ENCODE measurements around the gene ZCCHC3. TPM values are rescaled to one million over a fixed set of nuclear protein-coding genes. Genes with fewer than 3 reads are reported as not detected.

Gene ZCCHC3
- total RNA-seq, 1 donor: 9.0 TPM

DNA sequence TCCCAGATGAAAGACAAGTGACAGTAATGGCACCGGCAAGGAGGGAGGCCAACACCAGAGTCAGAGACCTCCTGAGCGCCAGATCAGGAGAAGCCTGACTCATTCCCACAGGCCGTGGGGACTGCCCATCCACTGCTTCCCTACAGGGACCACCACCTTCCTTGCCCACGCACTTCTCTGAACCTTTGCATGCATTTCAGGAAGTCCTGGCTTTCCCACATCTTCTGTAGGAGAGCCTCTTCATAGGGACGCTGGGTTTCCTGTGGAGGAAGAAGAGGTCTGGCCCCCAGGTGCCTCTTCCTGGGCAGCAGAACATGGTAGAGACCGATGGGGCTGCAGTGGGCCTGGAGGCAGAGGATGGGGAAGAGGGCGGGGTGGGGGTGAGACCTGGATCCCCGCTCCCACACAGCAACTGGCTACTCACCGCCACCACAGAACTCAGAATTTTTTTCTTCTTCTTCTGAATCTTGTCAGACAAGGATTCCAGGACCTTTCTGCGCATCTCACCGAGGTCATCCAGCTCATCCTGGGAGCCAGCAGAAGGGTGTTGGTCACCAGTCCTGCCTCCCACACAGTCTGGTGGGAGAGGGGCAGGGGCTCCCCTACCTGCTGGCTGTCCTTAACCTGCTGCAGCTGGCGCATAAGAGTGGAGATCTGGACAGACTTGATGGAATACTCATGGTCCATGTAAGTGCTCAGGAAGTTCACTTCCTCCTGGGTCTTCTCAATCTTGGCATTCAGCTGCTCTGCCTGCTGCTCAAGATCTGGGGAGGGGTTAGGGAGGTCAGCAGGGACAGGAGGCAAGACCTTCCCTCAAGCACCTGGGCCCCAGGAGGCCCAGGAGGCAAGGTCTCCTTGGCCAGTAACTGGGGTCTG is 20.5 kb upstream of the ZCCHC3 start:
- Histone ChIP-seq H3K4me3 (ENCODE audit: insufficient read depth, low read length) (no peak overlapping the region), H3K27me3 (ENCODE audit: insufficient read depth, low read length) (no peaks in the 10 kb centered on the region), H3K79me2 (ENCODE audit: insufficient read depth, low read length) (no peaks in the 10 kb centered on the region), H3K27ac (ENCODE audit: low read depth, low read length) (no peak overlapping the region), H2AFZ (ENCODE audit: low read length) (no peak overlapping the region), H4K20me1 (ENCODE audit: insufficient read depth, low read length) (no peaks in the 10 kb centered on the region), H3K36me3 (ENCODE audit: insufficient read depth, low read length) (no peaks in the 10 kb centered on the region), H3K4me2 (ENCODE audit: insufficient read depth, low read length) (no peak overlapping the region), H3K4me1 (ENCODE audit: insufficient read depth, low read length) (no peaks in the 10 kb centered on the region), H3K9me3 (ENCODE audit: low read depth, low read length) (no peaks in the 10 kb centered on the region)
- no peak for DNase-seq (ENCODE audit: insufficient read length, low spot score, missing footprints)
- TF ChIP-seq, protein P1, sequence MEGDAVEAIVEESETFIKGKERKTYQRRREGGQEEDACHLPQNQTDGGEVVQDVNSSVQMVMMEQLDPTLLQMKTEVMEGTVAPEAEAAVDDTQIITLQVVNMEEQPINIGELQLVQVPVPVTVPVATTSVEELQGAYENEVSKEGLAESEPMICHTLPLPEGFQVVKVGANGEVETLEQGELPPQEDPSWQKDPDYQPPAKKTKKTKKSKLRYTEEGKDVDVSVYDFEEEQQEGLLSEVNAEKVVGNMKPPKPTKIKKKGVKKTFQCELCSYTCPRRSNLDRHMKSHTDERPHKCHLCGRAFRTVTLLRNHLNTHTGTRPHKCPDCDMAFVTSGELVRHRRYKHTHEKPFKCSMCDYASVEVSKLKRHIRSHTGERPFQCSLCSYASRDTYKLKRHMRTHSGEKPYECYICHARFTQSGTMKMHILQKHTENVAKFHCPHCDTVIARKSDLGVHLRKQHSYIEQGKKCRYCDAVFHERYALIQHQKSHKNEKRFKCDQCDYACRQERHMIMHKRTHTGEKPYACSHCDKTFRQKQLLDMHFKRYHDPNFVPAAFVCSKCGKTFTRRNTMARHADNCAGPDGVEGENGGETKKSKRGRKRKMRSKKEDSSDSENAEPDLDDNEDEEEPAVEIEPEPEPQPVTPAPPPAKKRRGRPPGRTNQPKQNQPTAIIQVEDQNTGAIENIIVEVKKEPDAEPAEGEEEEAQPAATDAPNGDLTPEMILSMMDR (IDR thresholded peaks at IDR 0.05; ENCODE audit: extremely low read depth, low read depth, low read length): no peak

DNA sequence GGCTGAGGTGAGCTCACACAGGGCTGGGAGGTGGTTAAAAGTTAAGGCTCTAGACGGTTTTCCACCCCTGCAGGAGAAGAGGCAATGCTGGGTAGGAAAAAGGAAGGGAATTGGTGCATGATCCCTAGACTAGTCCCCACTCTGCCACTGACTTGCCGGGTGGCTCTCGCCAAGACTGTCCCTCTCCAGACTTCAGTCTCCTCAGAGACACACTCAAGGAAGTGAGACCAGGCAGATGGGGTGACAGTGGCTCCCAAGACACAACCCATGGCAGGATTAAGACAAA is 19.9 kb upstream of the ZCCHC3 start:
- TF ChIP-seq, protein P1 (IDR thresholded peaks at IDR 0.05; ENCODE audit: extremely low read depth, low read depth, low read length): no peak
- H2AFZ ChIP-seq (ENCODE audit: low read length): no peak overlapping the region
- no peak overlapping the region for H3K4me3 ChIP-seq (ENCODE audit: insufficient read depth, low read length)

GRCh38 chr20:278181-278580 is 19.2 kb upstream of the ZCCHC3 start:
- no peaks in the 10 kb centered on the region for H3K27me3 ChIP-seq (ENCODE audit: insufficient read depth, low read length)
- TF ChIP-seq, protein P1 (IDR thresholded peaks at IDR 0.05; ENCODE audit: extremely low read depth, low read depth, low read length): no peak
- no peaks in the 10 kb centered on the region for H3K9me3 ChIP-seq (ENCODE audit: low read depth, low read length)
- no peaks in the 10 kb centered on the region for H3K36me3 ChIP-seq (ENCODE audit: insufficient read depth, low read length)
- H4K20me1 ChIP-seq (ENCODE audit: insufficient read depth, low read length): no peaks in the 10 kb centered on the region
- H3K4me1 ChIP-seq (ENCODE audit: insufficient read depth, low read length): no peaks in the 10 kb centered on the region
- H3K4me3 ChIP-seq (ENCODE audit: insufficient read depth, low read length): no peak overlapping the region
- no peaks in the 10 kb centered on the region for H3K79me2 ChIP-seq (ENCODE audit: insufficient read depth, low read length)
- no peak overlapping the region for H2AFZ ChIP-seq (ENCODE audit: low read length)
- H3K4me2 ChIP-seq (ENCODE audit: insufficient read depth, low read length): no peak overlapping the region
- DNase-seq (ENCODE audit: insufficient read length, low spot score, missing footprints): no peak
- H3K27ac ChIP-seq (ENCODE audit: low read depth, low read length): no peak overlapping the region

More for the DNA sequence above, 19.9 kb upstream of the ZCCHC3 start:
- Histone ChIP-seq H3K27me3 (ENCODE audit: insufficient read depth, low read length) (no peaks in the 10 kb centered on the region), H3K27ac (ENCODE audit: low read depth, low read length) (no peak overlapping the region), H4K20me1 (ENCODE audit: insufficient read depth, low read length) (no peaks in the 10 kb centered on the region), H3K4me1 (ENCODE audit: insufficient read depth, low read length) (no peaks in the 10 kb centered on the region), H3K9me3 (ENCODE audit: low read depth, low read length) (no peaks in the 10 kb centered on the region), H3K4me2 (ENCODE audit: insufficient read depth, low read length) (no peak overlapping the region), H3K79me2 (ENCODE audit: insufficient read depth, low read length) (no peaks in the 10 kb centered on the region), H3K36me3 (ENCODE audit: insufficient read depth, low read length) (no peaks in the 10 kb centered on the region)
- DNase-seq (ENCODE audit: insufficient read length, low spot score, missing footprints): no peak

GRCh38 chr20:278607-279571 is 18.5 kb upstream of the ZCCHC3 start:
- Histone ChIP-seq H2AFZ (ENCODE audit: low read length) (no peak overlapping the region), H3K4me3 (ENCODE audit: insufficient read depth, low read length) (no peak overlapping the region), H3K27me3 (ENCODE audit: insufficient read depth, low read length) (no peaks in the 10 kb centered on the region), H4K20me1 (ENCODE audit: insufficient read depth, low read length) (no peaks in the 10 kb centered on the region), H3K4me2 (ENCODE audit: insufficient read depth, low read length) (no peak overlapping the region), H3K9me3 (ENCODE audit: low read depth, low read length) (no peaks in the 10 kb centered on the region), H3K79me2 (ENCODE audit: insufficient read depth, low read length) (no peaks in the 10 kb centered on the region), H3K27ac (ENCODE audit: low read depth, low read length) (no peak overlapping the region), H3K4me1 (ENCODE audit: insufficient read depth, low read length) (no peaks in the 10 kb centered on the region), H3K36me3 (ENCODE audit: insufficient read depth, low read length) (no peaks in the 10 kb centered on the region)
- TF ChIP-seq, protein P1 (IDR thresholded peaks at IDR 0.05; ENCODE audit: extremely low read depth, low read depth, low read length): no peak
- DNase-seq (ENCODE audit: insufficient read length, low spot score, missing footprints): peak; percentile 73
